Upper lobe of right lung (tissue), 1 donor: Measurements from ENCODE around the gene ULBP2. TPM values are rescaled to one million over a fixed set of nuclear protein-coding genes. Genes with fewer than 3 reads are reported as not detected.
"Not testable (repeated sequence)": the region's sequence is repeated elsewhere in the genome, so short reads cannot be mapped to it uniquely, and the experiment has no call there.

Experiments used
- ATAC-seq: fragments of 200-7000 bp; cut with Tn5 transposase; one replicate; pipeline ENCODE4 v1.9.1; 2020; ENCODE audit warnings: mild to moderate bottlenecking, moderate library complexity
- DNase-seq: peaks from one replicate; pipeline ENCODE4 v3.0.0-alpha.2; 2020
- H3K27ac ChIP-seq: fragments of 200-600 bp; one replicate; pipeline ENCODE4 v1.8.0; 2022
- H3K27me3 ChIP-seq: fragments of 200-600 bp; one replicate; pipeline ENCODE4 v1.8.0; 2022; ENCODE audit warnings: mild to moderate bottlenecking
- H3K36me3 ChIP-seq: fragments of 200-600 bp; one replicate; pipeline ENCODE4 v1.8.0; 2022
- H3K4me1 ChIP-seq: fragments of 200-600 bp; one replicate; pipeline ENCODE4 v1.8.0; 2022
- H3K4me3 ChIP-seq: fragments of 200-600 bp; one replicate; pipeline ENCODE4 v1.8.0; 2022; ENCODE audit warnings: mild to moderate bottlenecking
- H3K9me3 ChIP-seq: fragments of 200-600 bp; one replicate; pipeline ENCODE4 v1.8.0; 2022
- intact Hi-C: fragments of 100-400 bp; cut with DNase I; formaldehyde crosslinking; loops from one replicate; pipeline ENCODE4 v1.11.0; 2022
- total RNA-seq: library from RNA; stranded (reverse); fragmentation: NEBNext Ultra II Directional; extraction: Animal tissue kit (Norgen Biotek cat#: 25700); gene quantifications from one replicate; pipeline ENCODE4 v1.2.1, GENCODE V29; 2021
- TF ChIP-seq, protein P1 (sequence below): fragments of 200-600 bp; IDR thresholded peaks from one replicate; pipeline ENCODE4 v1.8.0; 2022; ENCODE audit warnings: antibody characterized with exemption
- donor health status: DM: no; HTN: yes; CAD: no; lungs with severe emphysema.

ULBP2 gene
- total RNA-seq, 1 donor from 2014 or later = 2.3 TPM

DNA sequence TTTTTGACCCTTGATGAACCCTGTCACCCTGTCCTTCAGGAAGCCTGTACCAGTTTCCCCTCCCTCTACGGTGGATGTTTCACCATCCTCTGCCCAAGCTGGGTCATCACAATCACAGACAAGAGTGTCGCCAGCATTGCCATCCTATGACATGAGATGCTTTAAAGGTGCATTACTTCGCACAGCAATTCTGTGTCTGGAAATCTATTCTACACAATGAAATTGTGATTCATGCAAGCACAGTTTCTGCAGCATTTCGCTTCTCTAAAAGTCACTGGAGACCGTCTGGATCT lies 2.5 kb upstream of the ULBP2 start:
- H3K4me1 ChIP-seq = peaks cover 23% of the 10 kb centered on the region
- peaks cover 76% of the 10 kb centered on the region for H3K27me3 ChIP-seq
- H3K9me3 ChIP-seq = no peaks in the 10 kb centered on the region
- intact Hi-C loops = loop anchor here (5.0 kb wide), 1 partner anchor 78 kb away; no protein-coding TSS in a partner anchor
- no peak overlapping the region for H3K4me3 ChIP-seq
- H3K27ac ChIP-seq = no peak overlapping the region
- DNase-seq = no peak
- H3K36me3 ChIP-seq = no peaks in the 10 kb centered on the region
- no peak for ATAC-seq
- TF ChIP-seq, protein P1, sequence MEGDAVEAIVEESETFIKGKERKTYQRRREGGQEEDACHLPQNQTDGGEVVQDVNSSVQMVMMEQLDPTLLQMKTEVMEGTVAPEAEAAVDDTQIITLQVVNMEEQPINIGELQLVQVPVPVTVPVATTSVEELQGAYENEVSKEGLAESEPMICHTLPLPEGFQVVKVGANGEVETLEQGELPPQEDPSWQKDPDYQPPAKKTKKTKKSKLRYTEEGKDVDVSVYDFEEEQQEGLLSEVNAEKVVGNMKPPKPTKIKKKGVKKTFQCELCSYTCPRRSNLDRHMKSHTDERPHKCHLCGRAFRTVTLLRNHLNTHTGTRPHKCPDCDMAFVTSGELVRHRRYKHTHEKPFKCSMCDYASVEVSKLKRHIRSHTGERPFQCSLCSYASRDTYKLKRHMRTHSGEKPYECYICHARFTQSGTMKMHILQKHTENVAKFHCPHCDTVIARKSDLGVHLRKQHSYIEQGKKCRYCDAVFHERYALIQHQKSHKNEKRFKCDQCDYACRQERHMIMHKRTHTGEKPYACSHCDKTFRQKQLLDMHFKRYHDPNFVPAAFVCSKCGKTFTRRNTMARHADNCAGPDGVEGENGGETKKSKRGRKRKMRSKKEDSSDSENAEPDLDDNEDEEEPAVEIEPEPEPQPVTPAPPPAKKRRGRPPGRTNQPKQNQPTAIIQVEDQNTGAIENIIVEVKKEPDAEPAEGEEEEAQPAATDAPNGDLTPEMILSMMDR = no peak

GRCh38 chr6:149939909-149940671 lies 1.7 kb upstream of the ULBP2 start:
- TF ChIP-seq, protein P1 = no peak
- H3K4me1 ChIP-seq = peaks cover 23% of the 10 kb centered on the region
- H3K9me3 ChIP-seq = no peaks in the 10 kb centered on the region
- H3K36me3 ChIP-seq = no peaks in the 10 kb centered on the region
- no peak for ATAC-seq
- H3K27me3 ChIP-seq = peaks cover 68% of the 10 kb centered on the region
- no peak for DNase-seq
- intact Hi-C loops = loop anchor here (5.0 kb wide), 1 partner anchor 77 kb away; no protein-coding TSS in a partner anchor
- no peak overlapping the region for H3K27ac ChIP-seq
- H3K4me3 ChIP-seq = no peak overlapping the region

DNA sequence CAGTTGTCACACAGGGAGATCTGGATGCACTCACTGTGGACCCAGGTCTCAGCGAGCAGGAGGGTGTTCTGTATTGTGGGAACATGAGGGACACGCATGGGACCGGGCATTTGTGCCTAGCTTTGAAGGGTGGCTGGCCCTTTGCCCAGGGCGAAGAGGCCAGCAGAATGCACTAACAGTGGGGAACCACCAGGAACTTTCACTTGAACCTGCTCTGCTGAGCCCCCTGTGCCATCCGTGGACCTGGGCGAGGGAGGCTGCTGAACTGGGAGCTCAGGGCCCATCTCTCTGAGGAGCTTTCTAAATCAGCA lies 1.2 kb upstream of the ULBP2 start:
- TF ChIP-seq, protein P1 = no peak
- H3K9me3 ChIP-seq = no peaks in the 10 kb centered on the region
- no peak overlapping the region for H3K4me3 ChIP-seq
- peaks cover 23% of the 10 kb centered on the region for H3K4me1 ChIP-seq
- intact Hi-C loops = no loop called here
- H3K27me3 ChIP-seq = peaks cover 63% of the 10 kb centered on the region
- H3K27ac ChIP-seq = no peak overlapping the region
- ATAC-seq (no peak), DNase-seq (no peak)
- H3K36me3 ChIP-seq = no peaks in the 10 kb centered on the region

GRCh38 chr6:149942461-149942829 lies 631 bp downstream of the ULBP2 start:
- Histone ChIP-seq H3K27me3 (peaks cover 45% of the 10 kb centered on the region), H3K4me3 (peak overlapping the region; percentile 60), H3K36me3 (no peaks in the 10 kb centered on the region), H3K9me3 (no peaks in the 10 kb centered on the region), H3K4me1 (peaks cover 23% of the 10 kb centered on the region), H3K27ac (no peak overlapping the region)
- intact Hi-C loops = no loop called here
- DNase-seq (no peak), ATAC-seq (no peak)
- TF ChIP-seq, protein P1 = no peak

GRCh38 chr6:149943321-149943720 lies 1.5 kb downstream of the ULBP2 start:
- H3K4me1 ChIP-seq = peaks cover 20% of the 10 kb centered on the region
- peaks cover 38% of the 10 kb centered on the region for H3K27me3 ChIP-seq
- H3K36me3 ChIP-seq, DNase-seq, H3K4me3 ChIP-seq, intact Hi-C loops, H3K27ac ChIP-seq, ATAC-seq, H3K9me3 ChIP-seq: not testable (repeated sequence)

GRCh38 chr6:149945276-149945675 lies 3.5 kb downstream of the ULBP2 start:
- H3K27ac ChIP-seq, DNase-seq, intact Hi-C loops, H3K4me3 ChIP-seq, H3K36me3 ChIP-seq, H3K9me3 ChIP-seq, ATAC-seq: not testable (repeated sequence)
- peaks cover 11% of the 10 kb centered on the region for H3K4me1 ChIP-seq
- H3K27me3 ChIP-seq = peaks cover 18% of the 10 kb centered on the region

DNA sequence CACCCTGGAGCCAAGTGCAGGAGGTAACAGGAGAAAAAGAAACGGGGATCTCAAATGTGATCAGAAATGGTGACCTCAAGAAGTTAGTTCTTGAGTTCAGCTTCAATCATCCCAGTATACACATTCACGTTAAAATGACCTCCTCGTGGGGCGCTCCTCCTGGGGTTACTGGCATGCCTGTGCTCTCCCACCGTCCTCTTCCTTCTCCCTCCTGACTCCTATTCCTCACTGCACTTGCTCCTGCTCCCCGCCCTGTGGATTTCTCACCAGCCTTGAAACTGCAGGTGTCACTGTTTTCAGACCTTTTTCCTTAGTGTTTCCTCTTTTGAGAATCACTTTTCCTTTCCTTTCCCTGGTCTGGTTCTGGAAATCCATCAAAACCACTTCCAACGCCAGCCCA lies 4.8 kb downstream of the ULBP2 start:
- not testable (repeated sequence) for DNase-seq
- H3K27me3 ChIP-seq = peaks cover 19% of the 10 kb centered on the region

GRCh38 chr6:149947533-149947932 lies 5.7 kb downstream of the ULBP2 start:
- not testable (repeated sequence) for ATAC-seq, DNase-seq
- H3K27me3 ChIP-seq = peaks cover 23% of the 10 kb centered on the region

More for the DNA sequence above, 4.8 kb downstream of the ULBP2 start:
- ATAC-seq, H3K4me1 ChIP-seq, H3K4me3 ChIP-seq, H3K9me3 ChIP-seq, H3K27ac ChIP-seq, H3K36me3 ChIP-seq, intact Hi-C loops: not testable (repeated sequence)

More at GRCh38 chr6:149947533-149947932, 5.7 kb downstream of the ULBP2 start:
- intact Hi-C loops, H3K27ac ChIP-seq, H3K4me3 ChIP-seq, H3K36me3 ChIP-seq, H3K4me1 ChIP-seq, H3K9me3 ChIP-seq: not testable (repeated sequence)
